GM21619 (cell line): ENCODE data around the gene DPYSL5.
"Not testable (repeated sequence)": the region's sequence is repeated elsewhere in the genome, so short reads cannot be mapped to it uniquely, and the experiment has no call there.

ENCODE experiments used
- ATAC-seq: cut with Tn5 transposase; IDR thresholded peaks from one replicate; pipeline ENCODE4 v1.9.1; 2021; ENCODE audit not compliant: unreplicated experiment

DPYSL5 gene

GRCh38 chr2:26874514-26874913 is 26.6 kb downstream of the DPYSL5 start:
- ATAC-seq, result no peak

- ATAC-seq, result no peak
These were observed 27.2 kb downstream of the DPYSL5 start for GRCh38 chr2:26875065-26875634.

- no peak for ATAC-seq
These were observed 27.9 kb downstream of the DPYSL5 start for GRCh38 chr2:26875808-26876207.

- no peak for ATAC-seq
These were observed 28.3 kb downstream of the DPYSL5 start for GRCh38 chr2:26876260-26876659.

GRCh38 chr2:26877276-26877675 is 29.3 kb downstream of the DPYSL5 start:
- ATAC-seq, result no peak

- ATAC-seq, result no peak
These were observed 32.2 kb downstream of the DPYSL5 start for GRCh38 chr2:26880161-26880560.

- ATAC-seq, result no peak
These were observed 33.0 kb downstream of the DPYSL5 start for GRCh38 chr2:26880910-26881435.

- ATAC-seq, result not testable (repeated sequence)
These were observed 34.3 kb downstream of the DPYSL5 start for GRCh38 chr2:26882220-26882619.

- ATAC-seq, result no peak
These were observed 36.0 kb downstream of the DPYSL5 start for GRCh38 chr2:26883956-26884355.

- no peak for ATAC-seq
These were observed 36.6 kb downstream of the DPYSL5 start for GRCh38 chr2:26884486-26884885.

GRCh38 chr2:26885651-26886329 is 37.9 kb downstream of the DPYSL5 start:
- ATAC-seq, result no peak

GRCh38 chr2:26886736-26887135 is 38.8 kb downstream of the DPYSL5 start:
- ATAC-seq, result no peak

GRCh38 chr2:26887151-26887550 is 39.2 kb downstream of the DPYSL5 start:
- no peak for ATAC-seq

- ATAC-seq, result no peak
These were observed 41.9 kb downstream of the DPYSL5 start for GRCh38 chr2:26889796-26890195.

- no peak for ATAC-seq
These were observed 42.5 kb downstream of the DPYSL5 start for GRCh38 chr2:26890341-26891000.

- ATAC-seq, result no peak
These were observed 44.2 kb downstream of the DPYSL5 start for GRCh38 chr2:26892133-26892532.

GRCh38 chr2:26892922-26893524 is 45.1 kb downstream of the DPYSL5 start:
- no peak for ATAC-seq

- no peak for ATAC-seq
These were observed 46.2 kb downstream of the DPYSL5 start for GRCh38 chr2:26894136-26894535.

- ATAC-seq, result no peak
These were observed 50.0 kb downstream of the DPYSL5 start for GRCh38 chr2:26897807-26898479.

- no peak for ATAC-seq
These were observed 50.6 kb downstream of the DPYSL5 start for GRCh38 chr2:26898480-26899078.
